ENCODE data around the gene ZNF398.

The ZNF398 gene

GRCh38 chr7:149150981-149151380, 3.7 kb downstream of the ZNF398 start:
- DNase-seq, result no peak

GRCh38 chr7:149153346-149153745, 6.1 kb downstream of the ZNF398 start:
- no peak for DNase-seq

- DNase-seq, result no peak
Measured at GRCh38 chr7:149154056-149154455, 6.8 kb downstream of the ZNF398 start.

GRCh38 chr7:149156898-149157297, 9.6 kb downstream of the ZNF398 start:
- DNase-seq, result no peak

- no peak for DNase-seq
Measured at GRCh38 chr7:149161241-149161848, 14.1 kb downstream of the ZNF398 start.

- no peak for DNase-seq
Measured at GRCh38 chr7:149166142-149166541, 18.9 kb downstream of the ZNF398 start.

- DNase-seq, result no peak
Measured at GRCh38 chr7:149166630-149167352, 19.5 kb downstream of the ZNF398 start.

- DNase-seq, result no peak
Measured at GRCh38 chr7:149171892-149172533, 24.8 kb downstream of the ZNF398 start.

- DNase-seq, result no peak
Measured at GRCh38 chr7:149172534-149172920, 25.3 kb downstream of the ZNF398 start.

- DNase-seq, result no peak
Measured at GRCh38 chr7:149175150-149175549, 27.9 kb downstream of the ZNF398 start.

GRCh38 chr7:149179241-149179640, 32.0 kb downstream of the ZNF398 start:
- DNase-seq, result no peak

- DNase-seq, result no peak
Measured at GRCh38 chr7:149180722-149181449, 33.6 kb downstream of the ZNF398 start.

- DNase-seq, result no peak
Measured at GRCh38 chr7:149181450-149181790, 34.2 kb downstream of the ZNF398 start.

GRCh38 chr7:149184274-149184673, 37.0 kb downstream of the ZNF398 start:
- no peak for DNase-seq

- DNase-seq, result no peak
Measured at GRCh38 chr7:149188213-149188612, 41.0 kb downstream of the ZNF398 start.

GRCh38 chr7:149188637-149189259, 41.5 kb downstream of the ZNF398 start:
- no peak for DNase-seq

GRCh38 chr7:149191851-149192250, 44.6 kb downstream of the ZNF398 start:
- no peak for DNase-seq

GRCh38 chr7:149194799-149195179, 47.5 kb downstream of the ZNF398 start:
- no peak for DNase-seq

- DNase-seq, result peak; percentile 83 to 89
Measured at GRCh38 chr7:149195180-149196150, 48.2 kb downstream of the ZNF398 start, which contains the start of gene ZNF282. TSS of gene ZNF282 (plus strand) at chr7:149195546. CDS start at chr7:149195590, 44 bp downstream.

GRCh38 chr7:149196151-149196704, 49.0 kb downstream of the ZNF398 start:
- no peak for DNase-seq

- no peak for DNase-seq
Measured at GRCh38 chr7:149196705-149197171, 49.5 kb downstream of the ZNF398 start.
